Measurements from ENCODE around the gene ANKUB1.
A peak's percentile ranks its signal among the peaks of the same experiment; 100 is the strongest.

DNA sequence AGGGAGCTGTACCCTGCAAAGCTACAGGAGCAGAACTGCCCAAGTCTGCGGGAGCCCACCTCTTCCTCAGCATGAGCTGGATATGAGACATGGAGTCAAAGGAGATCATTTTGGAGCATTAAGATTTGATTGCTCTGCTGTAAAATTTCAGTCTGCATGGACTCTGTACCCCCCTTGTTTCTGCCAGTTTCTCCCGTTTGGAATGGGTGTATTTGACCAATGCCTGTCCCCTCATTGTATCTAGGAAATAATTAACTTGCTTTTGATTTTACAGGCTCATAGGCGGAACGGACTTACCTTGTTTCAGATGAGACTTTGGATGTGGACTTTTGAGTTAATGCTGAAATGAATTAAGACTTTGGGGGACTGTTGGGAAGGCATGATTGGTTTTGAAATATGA, 39.0 kb upstream of the ANKUB1 start:
- TF ChIP-seq, protein P1, sequence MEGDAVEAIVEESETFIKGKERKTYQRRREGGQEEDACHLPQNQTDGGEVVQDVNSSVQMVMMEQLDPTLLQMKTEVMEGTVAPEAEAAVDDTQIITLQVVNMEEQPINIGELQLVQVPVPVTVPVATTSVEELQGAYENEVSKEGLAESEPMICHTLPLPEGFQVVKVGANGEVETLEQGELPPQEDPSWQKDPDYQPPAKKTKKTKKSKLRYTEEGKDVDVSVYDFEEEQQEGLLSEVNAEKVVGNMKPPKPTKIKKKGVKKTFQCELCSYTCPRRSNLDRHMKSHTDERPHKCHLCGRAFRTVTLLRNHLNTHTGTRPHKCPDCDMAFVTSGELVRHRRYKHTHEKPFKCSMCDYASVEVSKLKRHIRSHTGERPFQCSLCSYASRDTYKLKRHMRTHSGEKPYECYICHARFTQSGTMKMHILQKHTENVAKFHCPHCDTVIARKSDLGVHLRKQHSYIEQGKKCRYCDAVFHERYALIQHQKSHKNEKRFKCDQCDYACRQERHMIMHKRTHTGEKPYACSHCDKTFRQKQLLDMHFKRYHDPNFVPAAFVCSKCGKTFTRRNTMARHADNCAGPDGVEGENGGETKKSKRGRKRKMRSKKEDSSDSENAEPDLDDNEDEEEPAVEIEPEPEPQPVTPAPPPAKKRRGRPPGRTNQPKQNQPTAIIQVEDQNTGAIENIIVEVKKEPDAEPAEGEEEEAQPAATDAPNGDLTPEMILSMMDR (IDR thresholded peaks at IDR 0.05; ENCODE audit: low read depth, low read length, missing input control), result no peak
- TF ChIP-seq HNF4G (IDR thresholded peaks at IDR 0.05) (peak; percentile 55), SP1 (IDR thresholded peaks at IDR 0.05) (peak; percentile 55), HNF4A (conservative IDR thresholded peaks at IDR 0.05) (peak; percentile 75 to 86), ZBTB33 (IDR thresholded peaks at IDR 0.05) (no peak), TAF1 (conservative IDR thresholded peaks at IDR 0.05) (no peak), RAD21 (IDR thresholded peaks at IDR 0.05) (peak in 1 of 2 donors; percentile 3), NR2F2 (IDR thresholded peaks at IDR 0.05) (no peak)
- TF ChIP-seq, protein P2, sequence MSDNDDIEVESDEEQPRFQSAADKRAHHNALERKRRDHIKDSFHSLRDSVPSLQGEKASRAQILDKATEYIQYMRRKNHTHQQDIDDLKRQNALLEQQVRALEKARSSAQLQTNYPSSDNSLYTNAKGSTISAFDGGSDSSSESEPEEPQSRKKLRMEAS (IDR thresholded peaks at IDR 0.05), result no peak
- TF ChIP-seq, protein P3, sequence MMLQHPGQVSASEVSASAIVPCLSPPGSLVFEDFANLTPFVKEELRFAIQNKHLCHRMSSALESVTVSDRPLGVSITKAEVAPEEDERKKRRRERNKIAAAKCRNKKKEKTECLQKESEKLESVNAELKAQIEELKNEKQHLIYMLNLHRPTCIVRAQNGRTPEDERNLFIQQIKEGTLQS (IDR thresholded peaks at IDR 0.05), result no peak

Measured in liver (tissue), 3 donors.